ENCODE measurements around the gene DBH.

- no peak for TF ChIP-seq CTCF (IDR thresholded peaks at IDR 0.05)
- TF ChIP-seq POLR2A (IDR thresholded peaks at IDR 0.05) = no peak
Observed at GRCh38 chr9:133612051-133612450, 24.1 kb upstream of the DBH start.

All from adrenal gland (tissue), 5 donors.